Measurements from ENCODE around the gene THAP4. TPM values are rescaled to one million over a fixed set of nuclear protein-coding genes. Genes with fewer than 3 reads are reported as not detected.

The THAP4 gene
- total RNA-seq, 1 experiment from 2014 or later: 71.2 TPM

- Histone ChIP-seq H3K27me3 (ENCODE audit: insufficient read depth, low read length) (no peaks in the 10 kb centered on the region), H3K4me1 (ENCODE audit: control insufficient read depth in 1 of 2, insufficient read depth in 2 of 2, low read length in 2 of 2) (no peaks in the 10 kb centered on the region), H3K9ac (ENCODE audit: low read length) (no peak overlapping the region), H3K27ac (ENCODE audit: low read depth, low read length) (no peak overlapping the region), H2AFZ (ENCODE audit: low read depth, low read length, poor library complexity, severe bottlenecking) (no peak overlapping the region), H3K79me2 (ENCODE audit: insufficient read depth, low read length) (peaks cover 24% of the 10 kb centered on the region), H3K9me2 (ENCODE audit: insufficient read depth) (no peaks in the 10 kb centered on the region), H4K20me1 (ENCODE audit: insufficient read depth) (no peaks in the 10 kb centered on the region), H3K4me2 (ENCODE audit: low read length) (no peak overlapping the region), H3K36me3 (ENCODE audit: control insufficient read depth in 1 of 2, insufficient read depth in 2 of 2, low read length in 2 of 2) (peaks cover 24 to 27% of the 10 kb centered on the region in 2 experiments; a peak in 3 of 4 replicates), H3K4me3 (replicated peaks in 1 of 2; ENCODE audit: low read depth in 1 of 2, low read length in 2 of 2) (no peak overlapping the region), H3K9me3 (ENCODE audit: control insufficient read depth in 1 of 2, insufficient read depth in 1 of 2, low read depth in 1 of 2, low read length in 2 of 2) (no peaks in the 10 kb centered on the region)
- CTCF ChIA-PET: no interaction called here
- intact Hi-C loops (cut with micrococcal nuclease): no loop called here
- BruUV-seq (replicated peaks): no TSS peak
- POLR2A ChIA-PET: no interaction called here
- DNase-seq (ENCODE audit: low read depth, low spot score): no peak
- no peak for ATAC-seq
- RAD21 ChIA-PET (ENCODE audit: low non-redundant PET in 1 of 2, low total read pairs in 2 of 2, uncharacterized antibody in 2 of 2, unreplicated experiment in 2 of 2): no interaction called here
- TF ChIP-seq YY1 (IDR thresholded peaks at IDR 0.05; ENCODE audit: extremely low read depth, insufficient replicate concordance, low read depth, low read length): no peak
Measured at GRCh38 chr2:241655516-241656189, 18.7 kb upstream of the THAP4 start.

GRCh38 chr2:241654551-241654950 lies 17.6 kb upstream of the THAP4 start:
- Histone ChIP-seq H3K4me1 (ENCODE audit: control insufficient read depth in 1 of 2, insufficient read depth in 2 of 2, low read length in 2 of 2) (no peaks in the 10 kb centered on the region), H3K9ac (ENCODE audit: low read length) (no peak overlapping the region)

More at GRCh38 chr2:241654551-241654950, 17.6 kb upstream of the THAP4 start:
- H3K9me2 ChIP-seq (ENCODE audit: insufficient read depth): no peaks in the 10 kb centered on the region
- BruUV-seq (replicated peaks): no TSS peak
- H3K79me2 ChIP-seq (ENCODE audit: insufficient read depth, low read length): peaks cover 34% of the 10 kb centered on the region
- H3K27ac ChIP-seq (ENCODE audit: low read depth, low read length): no peak overlapping the region
- H3K9me3 ChIP-seq (ENCODE audit: control insufficient read depth in 1 of 2, insufficient read depth in 1 of 2, low read depth in 1 of 2, low read length in 2 of 2): no peaks in the 10 kb centered on the region
- H3K36me3 ChIP-seq (ENCODE audit: control insufficient read depth in 1 of 2, insufficient read depth in 2 of 2, low read length in 2 of 2): peaks cover 21% of the 10 kb centered on the region in 2 experiments; a peak in 3 of 4 replicates
- no peak overlapping the region for H2AFZ ChIP-seq (ENCODE audit: low read depth, low read length, poor library complexity, severe bottlenecking)
- H3K4me3 ChIP-seq (replicated peaks in 1 of 2; ENCODE audit: low read depth in 1 of 2, low read length in 2 of 2): no peak overlapping the region
- RAD21 ChIA-PET (ENCODE audit: low non-redundant PET in 1 of 2, low total read pairs in 2 of 2, uncharacterized antibody in 2 of 2, unreplicated experiment in 2 of 2): no interaction called here
- no peak for ATAC-seq
- no peak overlapping the region for H3K4me2 ChIP-seq (ENCODE audit: low read length)
- H3K27me3 ChIP-seq (ENCODE audit: insufficient read depth, low read length): no peaks in the 10 kb centered on the region
- CTCF ChIA-PET: no interaction called here
- no peak for DNase-seq (ENCODE audit: low read depth, low spot score)
- TF ChIP-seq ZBTB33 (IDR thresholded peaks at IDR 0.05; ENCODE audit: extremely low read depth, insufficient replicate concordance, low read length): no peak
- no peak for TF ChIP-seq TCF7L2 (IDR thresholded peaks at IDR 0.05; ENCODE audit: borderline replicate concordance, extremely low read depth, insufficient read depth, insufficient read length)
- TF ChIP-seq EGR1 (IDR thresholded peaks at IDR 0.05; ENCODE audit: low read depth): no peak
- TF ChIP-seq YY1 (IDR thresholded peaks at IDR 0.05; ENCODE audit: extremely low read depth, insufficient replicate concordance, low read depth, low read length): no peak
- no peak for TF ChIP-seq ATF3 (IDR thresholded peaks at IDR 0.05)
- intact Hi-C loops (cut with micrococcal nuclease): no loop called here
- H4K20me1 ChIP-seq (ENCODE audit: insufficient read depth): no peaks in the 10 kb centered on the region
- POLR2A ChIA-PET: no interaction called here

All from HCT116 (cell line).